Small intestine (tissue), 7 donors: Measurements from ENCODE around the gene SERP2. TPM values are rescaled to one million over a fixed set of nuclear protein-coding genes. Genes with fewer than 3 reads are reported as not detected.

Source experiments
- DNase-seq, 2 donors: peaks; one replicate each; pipeline versions ENCODE4 v3.0.0 to v3.0.0-alpha.2; 2013
- FAIRE-seq: peaks from 2 replicates; lab custom pipeline; 2012; peaks lifted over from hg19 to GRCh38; lab: Jason Lieb, UNC
- H3K27ac ChIP-seq, 3 donors: one replicate each; pipeline ENCODE4 v1.5.1; 2013; ENCODE audit warnings: low read length in 2 of 3, mild to moderate bottlenecking in 2 of 3, control low read depth in 1 of 3, inconsistent platforms in 1 of 3, low read depth in 1 of 3, moderate library complexity in 1 of 3
- H3K27me3 ChIP-seq, 3 donors: one replicate each; pipeline ENCODE4 v1.6.1; 2013; ENCODE audit warnings: low read length in 3 of 3, inconsistent platforms in 1 of 3; ENCODE audit not compliant: control insufficient read depth in 3 of 3, insufficient read depth in 3 of 3
- H3K36me3 ChIP-seq, 3 donors: one replicate each; pipeline ENCODE4 v1.6.1; 2013; ENCODE audit warnings: low read length in 3 of 3, inconsistent platforms in 1 of 3, low read depth in 1 of 3, mild to moderate bottlenecking in 1 of 3, moderate library complexity in 1 of 3; ENCODE audit not compliant: control insufficient read depth in 3 of 3, insufficient read depth in 2 of 3
- H3K4me1 ChIP-seq, 3 donors: one replicate each; pipeline ENCODE4 v1.6.1; 2013; ENCODE audit warnings: low read length in 2 of 3, inconsistent platforms in 1 of 3, low read depth in 1 of 3, mild to moderate bottlenecking in 1 of 3, moderate library complexity in 1 of 3; ENCODE audit not compliant: control insufficient read depth in 3 of 3, insufficient read depth in 2 of 3
- H3K4me3 ChIP-seq, 3 donors: one replicate each; pipeline ENCODE4 v1.5.1; 2013; ENCODE audit warnings: low read length in 3 of 3, control low read depth in 1 of 3, inconsistent platforms in 1 of 3, low read depth in 1 of 3, mild to moderate bottlenecking in 1 of 3, moderate library complexity in 1 of 3
- H3K9me3 ChIP-seq, 2 donors: one replicate each; pipeline ENCODE4 v1.6.1; 2013; ENCODE audit warnings: low read depth in 1 of 2, low read length in 1 of 2; ENCODE audit not compliant: control insufficient read depth in 2 of 2, insufficient read depth in 1 of 2
- WGBS, 3 donors: extraction: QIAGEN DNeasy Blood & Tissue Kit; methylation state at CpG; one replicate each; pipeline ENCODE4 v1.1.7; 2013; 5-methylcytosine and 5-hydroxymethylcytosine counted together
- polyA plus RNA-seq, 4 donors: library from polyadenylated mRNA; stranded (reverse) in 3 of 4; unstranded in 1 of 4; fragments of 200-250 nt in 3 of 4; fragments of 120-200 nt in 1 of 4; gene quantifications; one replicate each; pipeline versions ENCODE4 v1.2.1 to v1.2.3, GENCODE V29; 2013
- donor health status: healthy with polysubstance abuse.
- donor health status: control.
- donor health status: control.
- donor health status: Bipolar disorder and iron deficiency.
- donor health status: healthy.

Gene SERP2
- polyA plus RNA-seq, 4 donors = 4.9 to 12.3 (median 8.0) TPM

DNA sequence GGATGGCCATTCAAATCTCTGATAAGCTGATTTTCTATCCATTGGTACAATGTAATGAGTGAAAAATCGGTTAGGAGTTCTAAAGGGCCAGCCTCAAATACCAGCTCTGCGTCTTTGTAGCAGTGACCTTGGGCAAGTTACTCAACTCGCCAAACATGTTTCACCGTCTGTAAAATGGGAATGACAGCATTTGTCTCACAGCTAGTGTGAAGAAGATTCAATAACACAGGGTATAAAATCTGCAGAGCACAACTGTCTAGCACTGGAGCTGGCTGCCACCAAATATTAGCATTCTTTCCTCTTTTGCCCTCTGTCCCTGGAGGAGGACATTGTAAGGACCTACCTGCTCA is 22.1 kb upstream of the SERP2 start:
- Histone ChIP-seq H3K4me3 (no peak overlapping the region), H3K36me3 (no peaks in the 10 kb centered on the region), H3K9me3 (no peaks in the 10 kb centered on the region), H3K27me3 (no peaks in the 10 kb centered on the region), H3K27ac (no peak overlapping the region), H3K4me1 (no peaks in the 10 kb centered on the region)
- DNase-seq (no peak), FAIRE-seq (no peak)
- WGBS, 3 donors = 93 to 96% (median 95%) methylated on average over 4 of the region's 4 CpGs

DNA sequence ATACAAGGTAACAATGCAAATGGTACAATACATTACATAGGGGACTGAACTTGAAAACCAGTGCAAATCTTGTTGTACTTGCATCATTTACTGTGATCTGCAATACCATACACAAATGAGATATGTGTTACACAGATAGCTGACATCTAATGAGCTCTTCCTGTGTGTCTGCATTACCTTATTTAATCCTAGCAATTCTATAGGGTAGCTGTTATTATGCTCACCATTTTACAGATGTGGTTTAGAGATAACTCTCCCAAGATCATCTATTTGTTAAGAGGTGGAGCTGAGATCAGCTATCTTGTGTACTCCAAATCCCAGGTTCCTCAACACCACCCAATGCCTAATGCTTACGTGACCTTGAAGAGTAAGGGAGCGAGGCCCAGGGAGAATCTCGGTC is 21.4 kb upstream of the SERP2 start:
- H3K27me3 ChIP-seq = no peaks in the 10 kb centered on the region
- no peak overlapping the region for H3K27ac ChIP-seq
- H3K36me3 ChIP-seq = no peaks in the 10 kb centered on the region
- no peak overlapping the region for H3K4me3 ChIP-seq
- no peaks in the 10 kb centered on the region for H3K9me3 ChIP-seq
- H3K4me1 ChIP-seq = no peaks in the 10 kb centered on the region
- FAIRE-seq (no peak), DNase-seq (no peak)
- WGBS, 3 donors = 94 to 97% (median 97%) methylated on average over 3 of the region's 3 CpGs

DNA sequence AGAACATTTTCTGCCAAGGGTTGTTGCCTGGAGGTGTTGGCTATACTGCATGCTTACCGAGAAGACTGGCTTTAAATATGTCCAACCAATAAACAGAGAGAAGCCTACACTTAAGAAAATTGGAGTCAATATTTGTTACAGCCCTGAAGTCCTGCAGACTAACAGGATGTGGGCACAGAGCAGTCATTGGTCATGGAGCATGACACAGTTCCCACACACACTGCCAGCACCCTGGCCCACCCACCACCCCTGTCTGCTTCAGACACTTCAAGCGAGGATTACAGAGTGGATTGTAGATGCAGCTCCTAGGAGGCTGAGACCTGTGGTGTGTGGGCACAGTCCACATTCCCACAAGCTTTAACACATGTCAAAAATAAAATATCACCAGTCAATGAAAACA is 21.0 kb upstream of the SERP2 start:
- Histone ChIP-seq H3K9me3 (no peaks in the 10 kb centered on the region), H3K27ac (no peak overlapping the region), H3K4me1 (no peaks in the 10 kb centered on the region), H3K4me3 (no peak overlapping the region), H3K36me3 (no peaks in the 10 kb centered on the region), H3K27me3 (no peaks in the 10 kb centered on the region)
- FAIRE-seq = no peak
- no peak for DNase-seq
- 85 to 88% (median 87%) methylated on average over 2 of the region's 2 CpGs for WGBS, 3 donors

DNA sequence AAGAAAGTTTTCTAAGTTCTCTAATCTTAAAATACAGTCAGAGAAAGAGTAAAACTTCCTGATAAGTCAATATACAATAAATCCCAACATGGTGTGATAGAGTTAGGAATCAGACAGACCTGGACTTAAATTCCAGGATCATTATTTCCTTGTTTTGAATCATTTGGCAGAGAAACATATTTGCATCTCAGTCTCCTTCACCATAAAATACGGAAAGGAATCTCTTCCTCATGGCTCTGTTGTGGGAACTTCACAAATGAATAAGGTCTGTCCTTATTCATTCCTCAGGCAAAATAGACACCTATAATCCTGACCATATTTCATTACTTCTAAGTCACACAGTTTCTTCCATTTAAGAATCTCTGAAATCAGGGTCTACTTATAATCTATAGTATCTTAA is 19.3 kb upstream of the SERP2 start:
- no peak overlapping the region for H3K27ac ChIP-seq
- FAIRE-seq = no peak

DNA sequence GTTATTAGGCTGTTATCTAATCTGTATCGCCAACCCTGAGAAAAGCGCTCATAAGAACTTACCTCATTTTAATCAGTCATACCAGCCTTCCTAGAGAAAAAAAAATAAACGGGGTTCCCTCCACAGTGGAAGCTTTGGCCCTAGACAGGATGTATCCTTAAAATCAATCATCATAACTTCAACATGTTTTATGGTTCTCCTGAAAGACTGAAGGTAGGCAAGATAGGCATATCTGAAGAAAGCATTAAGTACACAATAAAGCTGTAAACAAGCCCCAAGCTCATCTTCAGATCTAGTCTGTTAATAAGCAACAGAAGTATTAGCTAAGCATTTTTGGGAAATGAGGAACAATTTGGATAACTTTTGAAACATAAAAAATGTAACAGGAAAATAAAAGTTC is 18.7 kb upstream of the SERP2 start:
- DNase-seq = no peak
- Histone ChIP-seq H3K27ac (no peak overlapping the region), H3K4me1 (peaks cover 0 to 8% (median 0%) of the 10 kb centered on the region in 3 donors), H3K36me3 (no peaks in the 10 kb centered on the region), H3K9me3 (no peaks in the 10 kb centered on the region), H3K27me3 (no peaks in the 10 kb centered on the region), H3K4me3 (no peak overlapping the region)
- no peak for FAIRE-seq
- WGBS, 3 donors = 5 to 41% (median 31%) methylated on average over 3 of the region's 3 CpGs

More for the DNA sequence above, 19.3 kb upstream of the SERP2 start:
- Histone ChIP-seq H3K4me3 (no peak overlapping the region), H3K9me3 (no peaks in the 10 kb centered on the region), H3K27me3 (no peaks in the 10 kb centered on the region), H3K36me3 (no peaks in the 10 kb centered on the region), H3K4me1 (peaks cover 0 to 6% (median 0%) of the 10 kb centered on the region in 3 donors)
- DNase-seq = no peak
- 17 to 56% (median 32%) methylated on average over 1 of the region's 1 CpG for WGBS, 3 donors

DNA sequence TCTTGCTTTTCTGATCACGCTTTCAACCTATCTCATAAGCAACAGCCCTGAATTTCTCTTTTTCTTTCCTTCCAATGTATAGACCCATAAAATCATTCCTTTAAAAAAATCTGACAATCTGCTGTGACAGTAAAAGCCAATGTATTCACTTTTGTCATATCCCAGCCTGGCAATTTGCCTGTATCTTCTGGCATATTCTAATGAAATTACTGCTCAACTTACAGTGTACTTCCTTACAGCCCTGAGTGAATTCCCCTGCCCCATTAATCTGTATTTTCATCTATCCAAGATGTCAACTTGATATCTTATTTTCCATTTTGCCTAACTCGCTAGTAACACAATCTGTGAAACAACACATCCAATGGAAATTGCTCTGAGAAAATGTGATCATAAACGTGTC is 18.0 kb upstream of the SERP2 start:
- H3K36me3 ChIP-seq = no peaks in the 10 kb centered on the region
- no peaks in the 10 kb centered on the region for H3K27me3 ChIP-seq
- 63 to 75% (median 68%) methylated on average over 3 of the region's 3 CpGs for WGBS, 3 donors
- no peak for FAIRE-seq
- no peak overlapping the region for H3K27ac ChIP-seq
- H3K9me3 ChIP-seq = no peaks in the 10 kb centered on the region
- no peak for DNase-seq
- no peak overlapping the region for H3K4me3 ChIP-seq
- peaks cover 0 to 8% (median 4%) of the 10 kb centered on the region in 3 donors for H3K4me1 ChIP-seq

DNA sequence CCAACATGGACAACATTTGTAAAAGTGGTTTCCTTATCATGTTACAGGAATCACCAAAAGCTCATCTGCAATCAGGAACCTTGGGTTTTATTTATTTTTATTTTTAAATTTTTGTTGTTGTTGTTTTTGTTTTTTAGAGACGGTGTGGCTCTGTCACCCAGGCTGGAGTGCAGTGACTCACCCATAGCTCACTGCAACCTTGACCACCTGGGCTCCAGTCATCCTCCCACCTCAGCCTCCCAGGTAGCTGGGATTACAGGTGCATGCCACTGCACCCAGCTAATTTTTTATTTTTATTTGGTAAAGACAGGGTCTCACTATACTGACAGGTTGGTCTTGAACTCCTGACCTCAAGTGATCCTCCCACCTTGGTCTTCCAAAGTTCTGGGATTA is 13.6 kb upstream of the SERP2 start:
- H3K4me1 ChIP-seq = peaks cover 4 to 25% (median 7%) of the 10 kb centered on the region in 3 donors
- WGBS, 3 donors = 15 to 76% (median 55%) methylated on average over 1 of the region's 1 CpG
- FAIRE-seq (no peak), DNase-seq (no peak)
- no peak overlapping the region for H3K4me3 ChIP-seq
- H3K9me3 ChIP-seq = no peaks in the 10 kb centered on the region
- no peaks in the 10 kb centered on the region for H3K27me3 ChIP-seq
- no peaks in the 10 kb centered on the region for H3K36me3 ChIP-seq
- no peak overlapping the region for H3K27ac ChIP-seq

DNA sequence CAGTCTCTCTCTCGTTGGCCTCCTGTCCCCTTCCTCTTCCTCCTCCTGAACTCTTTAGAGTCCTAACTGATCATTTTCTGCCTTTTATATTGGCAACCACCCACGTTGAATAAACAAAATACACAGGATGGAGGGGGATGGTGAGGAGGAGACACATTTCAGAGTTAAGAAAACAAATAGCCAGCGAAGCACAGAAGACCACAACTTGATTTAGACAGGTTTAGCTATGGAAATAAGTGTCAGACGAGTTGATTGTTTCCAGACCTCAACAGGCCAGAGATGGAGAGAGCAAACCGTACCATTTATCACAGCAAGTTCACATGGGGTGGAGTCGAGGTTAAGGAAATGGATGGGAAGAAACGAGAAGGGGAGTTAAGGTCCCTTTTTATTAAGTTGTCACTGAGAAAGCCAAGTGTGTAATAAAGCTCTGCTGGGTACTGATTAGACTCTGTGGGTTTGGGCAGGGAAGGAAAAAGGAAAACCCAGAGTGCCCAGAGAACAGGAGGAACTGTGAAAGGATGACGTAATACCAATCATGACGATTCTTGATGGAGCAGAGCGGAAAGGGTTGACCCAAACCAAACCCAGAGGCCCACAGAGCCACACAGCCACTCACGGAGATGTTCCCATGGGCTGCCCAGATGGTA is 11.1 kb upstream of the SERP2 start:
- no peak for DNase-seq
- Histone ChIP-seq H3K36me3 (no peaks in the 10 kb centered on the region), H3K4me3 (no peak overlapping the region), H3K27ac (no peak overlapping the region), H3K9me3 (no peaks in the 10 kb centered on the region), H3K4me1 (peaks cover 4 to 39% (median 10%) of the 10 kb centered on the region in 3 donors), H3K27me3 (no peaks in the 10 kb centered on the region)
- 68 to 86% (median 70%) methylated on average over 11 of the region's 11 CpGs for WGBS, 3 donors
- FAIRE-seq = no peak
